H9 (cell line): ENCODE measurements around the gene CACNA1F. TPM values are rescaled to one million over a fixed set of nuclear protein-coding genes. Genes with fewer than 3 reads are reported as not detected.

Experiments
- DNase-seq: peaks from one replicate; pipeline ENCODE4 v3.0.0-alpha.2; 2017
- H2AFZ ChIP-seq: one replicate; pipeline ENCODE4 v1.6.1; 2013; ENCODE audit warnings: mild to moderate bottlenecking, low read length, control low read depth, moderate library complexity
- H2AK5ac ChIP-seq: 2 replicates; pipeline ENCODE4 v1.6.1; 2013; ENCODE audit warnings: low read length, control low read depth, mixed read lengths; ENCODE audit not compliant: insufficient read length
- H2BK120ac ChIP-seq: one replicate; pipeline ENCODE4 v1.6.1; 2013; ENCODE audit warnings: low read depth, mild to moderate bottlenecking, low read length, control low read depth, inconsistent platforms; ENCODE audit not compliant: poor library complexity, severe bottlenecking
- H2BK12ac ChIP-seq: 2 replicates; pipeline ENCODE4 v1.6.1; 2013; ENCODE audit warnings: low read length, control low read depth, mixed read lengths, low read depth; ENCODE audit not compliant: insufficient read length
- H2BK15ac ChIP-seq: 2 replicates; pipeline ENCODE4 v1.6.1; 2013; ENCODE audit warnings: low read depth, low read length, control low read depth
- H2BK20ac ChIP-seq: one replicate; pipeline ENCODE4 v1.6.1; 2013; ENCODE audit warnings: low read depth, mild to moderate bottlenecking, low read length, control low read depth, inconsistent platforms; ENCODE audit not compliant: poor library complexity, severe bottlenecking
- H2BK5ac ChIP-seq: 2 replicates; pipeline ENCODE4 v1.6.1; 2013; ENCODE audit warnings: low read length, control low read depth, mixed read lengths; ENCODE audit not compliant: insufficient read length
- H3K14ac ChIP-seq: 2 replicates; pipeline ENCODE4 v1.6.1; 2013; ENCODE audit warnings: low read length, control low read depth; ENCODE audit not compliant: insufficient read depth
- H3K18ac ChIP-seq: 2 replicates; pipeline ENCODE4 v1.6.1; 2013; ENCODE audit warnings: low read depth, mild to moderate bottlenecking, mixed read lengths, low read length, control low read depth; ENCODE audit not compliant: insufficient read length
- H3K23ac ChIP-seq: 2 replicates; pipeline ENCODE4 v1.6.1; 2013; ENCODE audit warnings: low read length, control low read depth, mixed read lengths, low read depth; ENCODE audit not compliant: insufficient read length
- H3K23me2 ChIP-seq: 2 replicates; pipeline ENCODE4 v1.6.1; 2013; ENCODE audit warnings: low read depth, mild to moderate bottlenecking, mixed read lengths, low read length, control low read depth; ENCODE audit not compliant: insufficient read length, poor library complexity, severe bottlenecking
- H3K27ac ChIP-seq: 2 replicates; pipeline ENCODE4 v1.5.1; 2013; ENCODE audit warnings: low read length, control low read depth, mixed read lengths, low read depth; ENCODE audit not compliant: insufficient read length
- H3K27me3 ChIP-seq: 2 replicates; pipeline ENCODE4 v1.6.1; 2013; ENCODE audit warnings: low read length, control low read depth, inconsistent platforms; ENCODE audit not compliant: insufficient read depth
- H3K4ac ChIP-seq: 2 replicates; pipeline ENCODE4 v1.6.1; 2013; ENCODE audit warnings: low read depth, mild to moderate bottlenecking, control low read depth, inconsistent platforms, low read length, moderate library complexity
- H3K4me1 ChIP-seq: 2 replicates; pipeline ENCODE4 v1.6.1; 2013; ENCODE audit warnings: low read length, control low read depth, inconsistent platforms; ENCODE audit not compliant: insufficient read depth
- H3K4me2 ChIP-seq: 2 replicates; pipeline ENCODE4 v1.6.1; 2013; ENCODE audit warnings: low read length, control low read depth, mixed read lengths; ENCODE audit not compliant: insufficient read length, insufficient read depth
- H3K56ac ChIP-seq: 2 replicates; pipeline ENCODE4 v1.6.1; 2013; ENCODE audit warnings: low read depth, mild to moderate bottlenecking, mixed read lengths, low read length, control low read depth; ENCODE audit not compliant: insufficient read length
- H3K79me1 ChIP-seq: 2 replicates; pipeline ENCODE4 v1.6.1; 2013; ENCODE audit warnings: low read depth, mild to moderate bottlenecking, moderate library complexity, low read length, control low read depth, inconsistent platforms; ENCODE audit not compliant: insufficient read depth, poor library complexity, severe bottlenecking
- H3K79me2 ChIP-seq: 2 replicates; pipeline ENCODE4 v1.6.1; 2013; ENCODE audit warnings: low read length, control low read depth, inconsistent platforms; ENCODE audit not compliant: insufficient read depth
- H3K9ac ChIP-seq: 2 replicates; pipeline ENCODE4 v1.6.1; 2013; ENCODE audit warnings: low read length, control low read depth, mixed read lengths; ENCODE audit not compliant: insufficient read length; ENCODE audit errors: extremely low read depth
- H3K9me3 ChIP-seq: one replicate; pipeline ENCODE4 v1.6.1; 2013; ENCODE audit warnings: low read depth, low read length, inconsistent platforms; ENCODE audit not compliant: control insufficient read depth
- H3T11ph ChIP-seq: one replicate; pipeline ENCODE4 v1.6.1; 2013; ENCODE audit warnings: mild to moderate bottlenecking, low read length, control low read depth, inconsistent platforms
- H4K20me1 ChIP-seq: one replicate; pipeline ENCODE4 v1.6.1; 2013; ENCODE audit not compliant: control insufficient read depth, insufficient read length, insufficient read depth
- H4K5ac ChIP-seq: 2 replicates; pipeline ENCODE4 v1.6.1; 2013; ENCODE audit warnings: low read depth, mild to moderate bottlenecking, mixed read lengths, low read length, control low read depth; ENCODE audit not compliant: insufficient read length
- H4K8ac ChIP-seq: replicated peaks from 2 replicates; pipeline ENCODE4 v1.6.1; 2013; ENCODE audit warnings: low read length, control low read depth, mixed read lengths, low read depth; ENCODE audit not compliant: insufficient read length
- H4K91ac ChIP-seq: 2 replicates; pipeline ENCODE4 v1.6.1; 2013; ENCODE audit warnings: low read depth, mild to moderate bottlenecking, moderate library complexity, mixed read lengths, low read length, control low read depth; ENCODE audit not compliant: insufficient read length
- H3K27ac Mint-ChIP-seq, 3 experiments: 2 replicates in 2 of 3; 3 replicates in 1 of 3; pipeline ENCODE4 v1.8.0; 2020 to 2021; ENCODE audit warnings: mixed read lengths in 3 of 3, mild to moderate bottlenecking in 1 of 3, moderate library complexity in 1 of 3
- H3K27me3 Mint-ChIP-seq: 2 replicates; pipeline ENCODE4 v1.8.0; 2021; ENCODE audit warnings: low read depth, mild to moderate bottlenecking, moderate library complexity, mixed read lengths
- H3K36me3 Mint-ChIP-seq, 3 experiments: 2 replicates in 2 of 3; 3 replicates in 1 of 3; pipeline ENCODE4 v1.8.0; 2020 to 2021; ENCODE audit warnings: low read depth in 3 of 3, mixed read lengths in 3 of 3; ENCODE audit not compliant: insufficient read depth in 1 of 3
- H3K4me1 Mint-ChIP-seq, 2 experiments: 2 replicates each; pipeline ENCODE4 v1.8.0; 2020; ENCODE audit warnings: mixed read lengths in 2 of 2
- H3K4me3 Mint-ChIP-seq, 2 experiments: 2 replicates in 1 of 2; 3 replicates in 1 of 2; pipeline ENCODE4 v1.8.0; 2020 to 2021; ENCODE audit warnings: mild to moderate bottlenecking in 2 of 2, mixed read lengths in 2 of 2, moderate library complexity in 1 of 2
- H3K9me3 Mint-ChIP-seq, 2 experiments: 2 replicates in 1 of 2; 3 replicates in 1 of 2; pipeline ENCODE4 v1.8.0; 2020; ENCODE audit warnings: mild to moderate bottlenecking in 2 of 2, mixed read lengths in 2 of 2, moderate library complexity in 1 of 2
- WGBS: extraction: QIAGEN DNeasy Blood & Tissue Kit; methylation state at CpG from one replicate; pipeline ENCODE4 v1.1.7; 2013; ENCODE audit warnings: missing lambda C conversion rate, low lambda C conversion rate, mixed read lengths; ENCODE audit not compliant: insufficient read length; ENCODE audit errors: extremely low coverage; 5-methylcytosine and 5-hydroxymethylcytosine counted together
- total RNA-seq: library from RNA; stranded (reverse); gene quantifications from 2 replicates; pipeline ENCODE4 v1.2.1, GENCODE V29; 2021
- TF ChIP-seq, protein P1 (sequence below): fragments of 200-600 bp; sonication (generic); conservative IDR thresholded peaks from 3 replicates; pipeline ENCODE4 v1.8.0; 2021; ENCODE audit warnings: antibody characterized with exemption, mild to moderate bottlenecking

The CACNA1F gene
- total RNA-seq, 1 experiment from 2014 or later, result 1.4 TPM

DNA sequence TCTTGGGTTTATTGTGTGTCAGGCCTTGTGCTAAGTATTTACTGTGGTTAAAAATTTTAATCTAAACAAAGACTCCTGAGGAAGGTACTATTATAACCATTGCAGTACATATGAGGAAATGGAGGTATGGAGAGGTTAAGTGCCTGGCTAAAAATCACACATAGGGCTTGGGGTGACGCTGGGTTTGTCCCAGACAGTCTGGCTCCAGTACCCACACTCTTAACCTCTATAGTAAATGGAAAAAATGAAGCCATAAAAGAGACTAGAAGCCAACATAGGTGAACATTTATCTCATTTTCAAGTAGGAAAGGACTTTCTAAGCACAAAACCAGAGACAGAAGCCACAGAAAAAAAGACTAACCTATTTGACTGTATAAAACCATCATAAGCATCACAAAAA is 29.5 kb upstream of the CACNA1F start:
- Histone ChIP-seq H2BK20ac (no peak overlapping the region), H2BK120ac (no peak overlapping the region), H4K91ac (no peak overlapping the region), H3K18ac (no peak overlapping the region), H3K9ac (no peak overlapping the region), H3K4me1 (no peaks in the 10 kb centered on the region), H4K20me1 (no peaks in the 10 kb centered on the region), H3K23me2 (no peaks in the 10 kb centered on the region), H2BK15ac (no peak overlapping the region), H4K8ac (no peak overlapping the region), H4K5ac (no peak overlapping the region), H3K4ac (no peak overlapping the region), H3K4me2 (no peak overlapping the region), H3K56ac (no peak overlapping the region), H3K27me3 (no peaks in the 10 kb centered on the region), H3T11ph (no peak overlapping the region), H3K79me2 (no peaks in the 10 kb centered on the region), H3K23ac (no peak overlapping the region), H3K79me1 (no peaks in the 10 kb centered on the region), H3K14ac (no peak overlapping the region), H2AFZ (no peak overlapping the region), H3K9me3 (peaks cover 22% of the 10 kb centered on the region), H3K27ac (no peak overlapping the region), H2AK5ac (no peak overlapping the region), H2BK5ac (no peak overlapping the region), H2BK12ac (no peak overlapping the region)
- no CpG with 5 or more reads among the region's 1 CpG for WGBS
- no peak for DNase-seq
- TF ChIP-seq, protein P1, sequence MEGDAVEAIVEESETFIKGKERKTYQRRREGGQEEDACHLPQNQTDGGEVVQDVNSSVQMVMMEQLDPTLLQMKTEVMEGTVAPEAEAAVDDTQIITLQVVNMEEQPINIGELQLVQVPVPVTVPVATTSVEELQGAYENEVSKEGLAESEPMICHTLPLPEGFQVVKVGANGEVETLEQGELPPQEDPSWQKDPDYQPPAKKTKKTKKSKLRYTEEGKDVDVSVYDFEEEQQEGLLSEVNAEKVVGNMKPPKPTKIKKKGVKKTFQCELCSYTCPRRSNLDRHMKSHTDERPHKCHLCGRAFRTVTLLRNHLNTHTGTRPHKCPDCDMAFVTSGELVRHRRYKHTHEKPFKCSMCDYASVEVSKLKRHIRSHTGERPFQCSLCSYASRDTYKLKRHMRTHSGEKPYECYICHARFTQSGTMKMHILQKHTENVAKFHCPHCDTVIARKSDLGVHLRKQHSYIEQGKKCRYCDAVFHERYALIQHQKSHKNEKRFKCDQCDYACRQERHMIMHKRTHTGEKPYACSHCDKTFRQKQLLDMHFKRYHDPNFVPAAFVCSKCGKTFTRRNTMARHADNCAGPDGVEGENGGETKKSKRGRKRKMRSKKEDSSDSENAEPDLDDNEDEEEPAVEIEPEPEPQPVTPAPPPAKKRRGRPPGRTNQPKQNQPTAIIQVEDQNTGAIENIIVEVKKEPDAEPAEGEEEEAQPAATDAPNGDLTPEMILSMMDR, result no peak
- Mint-ChIP-seq H3K4me1 (peaks cover 8 to 12% of the 10 kb centered on the region in 2 experiments), H3K27me3 (peaks cover 17% of the 10 kb centered on the region), H3K9me3 (peaks cover 79 to 80% of the 10 kb centered on the region in 2 experiments), H3K36me3 (peaks cover 5 to 11% (median 7%) of the 10 kb centered on the region in 3 experiments), H3K27ac (no peak overlapping the region), H3K4me3 (no peak overlapping the region)
